Erythroblast (primary cell): ENCODE results near the gene LDHB.

Experiments
- GATA1 ChIP-seq: IDR thresholded peaks from 2 replicates; pipeline ENCODE4 v1.6.1; 2011; ENCODE audit warnings: low read depth, mild to moderate bottlenecking, control low read depth, low read length, moderate library complexity
- POLR2A ChIP-seq: IDR thresholded peaks from 2 replicates; pipeline ENCODE4 v1.6.1; 2011; ENCODE audit warnings: mild to moderate bottlenecking, low read length

GRCh38 chr12:21704847-21705246, 47.2 kb upstream of the LDHB start:
- TF ChIP-seq POLR2A (no peak), GATA1 (no peak)
